BLaER1 treated with 17β-estradiol and CSF1 and Interleukin-3, amounts not matched to agents 10 nM and 100 nM (cell line): ENCODE results near the gene PLA2G4D.

Source experiments
- H3K27ac ChIP-seq, 11 experiments: shearing (Covaris generic); formaldehyde crosslinking; 2 replicates each; pipeline ENCODE4 v1.8.1; 2022
- H3K27me3 ChIP-seq, 11 experiments: shearing (Covaris generic); formaldehyde crosslinking; 2 replicates each; pipeline ENCODE4 v1.8.1; 2022
- H3K36me3 ChIP-seq, 11 experiments: shearing (Covaris generic); formaldehyde crosslinking; 2 replicates each; pipeline ENCODE4 v1.8.1; 2022
- H3K4me1 ChIP-seq, 10 experiments: shearing (Covaris generic); formaldehyde crosslinking; 2 replicates each; pipeline ENCODE4 v1.8.1; 2022
- H3K4me2 ChIP-seq, 11 experiments: shearing (Covaris generic); formaldehyde crosslinking; 2 replicates each; pipeline ENCODE4 v1.8.1; 2022
- H3K4me3 ChIP-seq, 10 experiments: shearing (Covaris generic); formaldehyde crosslinking; 2 replicates each; pipeline ENCODE4 v1.8.1; 2022
- H3K9ac ChIP-seq, 11 experiments: shearing (Covaris generic); formaldehyde crosslinking; 2 replicates each; pipeline ENCODE4 v1.8.1; 2022
- H3K9me3 ChIP-seq, 11 experiments: shearing (Covaris generic); formaldehyde crosslinking; replicated peaks in 1 of 11; 2 replicates each; pipeline ENCODE4 v1.8.1; 2022
- H4K20me1 ChIP-seq, 11 experiments: shearing (Covaris generic); formaldehyde crosslinking; 2 replicates each; pipeline ENCODE4 v1.8.1; 2022
- Cebpa-rat ChIP-seq, 11 experiments: shearing (Covaris generic); IDR thresholded peaks; 2 replicates each; pipeline ENCODE4 v1.8.1; 2022

PLA2G4D gene

DNA sequence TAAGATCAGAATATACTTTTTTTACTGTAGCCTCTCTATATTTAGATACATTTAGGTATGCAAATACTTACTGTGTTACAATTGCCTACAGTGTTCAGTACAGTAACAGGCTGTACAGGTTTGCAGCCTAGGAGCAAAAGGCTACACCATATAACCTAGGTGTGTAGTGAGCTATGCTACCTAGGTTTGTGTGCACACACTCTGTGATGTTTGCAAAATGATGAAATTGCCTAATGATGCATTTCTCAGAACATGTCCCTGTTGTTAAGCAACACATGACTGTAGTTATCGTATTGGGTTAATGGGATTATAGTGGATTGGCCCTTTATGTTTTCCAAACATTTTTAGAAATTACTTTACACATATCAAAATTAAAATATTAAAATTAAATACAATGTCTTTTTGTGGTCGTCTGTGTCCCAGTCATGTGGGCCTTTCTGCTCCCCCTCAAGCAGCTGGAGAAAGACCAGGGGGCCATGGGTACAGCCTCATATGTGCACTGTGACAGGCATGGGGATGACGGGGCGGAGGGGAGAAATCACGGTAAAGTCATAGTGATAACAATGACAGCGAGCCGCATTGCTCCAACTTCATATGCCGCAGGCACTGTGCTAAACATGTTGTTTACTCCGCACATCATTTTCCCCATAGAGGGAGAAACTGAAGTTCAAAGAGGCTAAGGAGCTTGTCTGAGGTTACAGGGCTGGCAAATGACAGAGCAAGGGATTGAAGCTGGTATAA lies 46.1 kb downstream of the PLA2G4D start:
- H3K9me3 ChIP-seq, result no peaks in the 10 kb centered on the region
- no peak for TF ChIP-seq Cebpa-rat (IDR thresholded peaks at IDR 0.05)
- H3K4me2 ChIP-seq, result no peak overlapping the region
- H3K27ac ChIP-seq, result no peak overlapping the region
- no peaks in the 10 kb centered on the region for H4K20me1 ChIP-seq
- no peaks in the 10 kb centered on the region for H3K27me3 ChIP-seq
- H3K4me3 ChIP-seq, result no peak overlapping the region
- H3K9ac ChIP-seq, result no peak overlapping the region
- peaks cover 0 to 7% (median 0%) of the 10 kb centered on the region in 10 experiments; a peak in 5 of 20 replicates for H3K4me1 ChIP-seq
- no peaks in the 10 kb centered on the region for H3K36me3 ChIP-seq

DNA sequence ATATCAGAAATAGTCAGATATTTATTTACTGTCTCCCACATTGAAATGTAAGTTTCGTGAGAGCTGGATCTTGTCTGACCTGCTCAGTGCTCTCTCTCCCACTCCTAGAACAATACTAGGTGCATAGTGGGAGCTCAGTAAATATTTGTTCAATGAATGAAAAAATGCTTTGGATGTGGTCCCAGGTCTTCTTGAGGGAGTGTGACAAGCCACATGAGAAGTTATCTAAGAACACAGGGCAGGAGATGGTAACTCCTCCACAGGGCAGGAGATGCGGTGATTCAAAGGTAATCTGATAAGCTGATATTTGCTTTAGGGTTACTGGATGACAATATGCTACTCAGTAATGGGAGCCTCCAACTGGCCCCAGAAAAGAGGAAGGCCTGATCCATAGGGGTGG lies 47.8 kb downstream of the PLA2G4D start:
- Histone ChIP-seq H3K9me3 (no peaks in the 10 kb centered on the region), H3K4me2 (no peak overlapping the region), H3K4me3 (no peak overlapping the region), H3K27ac (no peak overlapping the region), H4K20me1 (no peaks in the 10 kb centered on the region), H3K9ac (no peak overlapping the region), H3K4me1 (peaks cover 0 to 10% (median 0%) of the 10 kb centered on the region in 10 experiments; a peak in 6 of 20 replicates), H3K27me3 (no peaks in the 10 kb centered on the region), H3K36me3 (no peaks in the 10 kb centered on the region)
- no peak for TF ChIP-seq Cebpa-rat (IDR thresholded peaks at IDR 0.05)

DNA sequence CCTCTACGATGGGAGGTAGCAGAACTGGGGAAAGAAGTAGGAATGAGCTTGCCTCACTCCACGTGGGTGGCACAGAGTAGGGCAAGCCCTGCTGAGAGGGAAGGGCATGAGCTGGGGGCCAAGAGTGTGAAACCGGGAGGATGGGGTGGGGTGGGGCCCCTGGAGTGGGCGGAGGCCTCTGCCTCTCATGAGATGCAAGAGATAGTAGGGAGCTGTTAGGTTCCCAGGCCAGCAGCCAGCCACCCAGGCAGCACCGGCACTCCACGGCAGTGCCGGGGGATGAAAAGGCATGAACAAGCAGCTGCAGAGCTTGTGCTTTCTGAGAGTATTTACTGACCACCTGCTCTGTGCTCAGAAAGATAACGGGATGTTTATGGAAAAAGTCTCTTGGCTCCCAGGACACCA lies 49.1 kb downstream of the PLA2G4D start:
- TF ChIP-seq Cebpa-rat (IDR thresholded peaks at IDR 0.05), result no peak
- Histone ChIP-seq H4K20me1 (no peaks in the 10 kb centered on the region), H3K27me3 (no peaks in the 10 kb centered on the region), H3K4me3 (no peak overlapping the region), H3K36me3 (no peaks in the 10 kb centered on the region), H3K4me2 (peak overlapping the region in 3 of 11 experiments; percentile 36 to 44 (median 38); a peak in 4 of 22 replicates), H3K9me3 (no peaks in the 10 kb centered on the region), H3K9ac (no peak overlapping the region), H3K4me1 (peaks cover 0 to 14% (median 0%) of the 10 kb centered on the region in 10 experiments; a peak in 6 of 20 replicates), H3K27ac (no peak overlapping the region)

- TF ChIP-seq Cebpa-rat (IDR thresholded peaks at IDR 0.05), result no peak
- Histone ChIP-seq H3K9me3 (0 out of 22 replicates have a peak, but pooled peaks cover 0 to under 1% (median 0%) of the 10 kb centered on the region in 11 experiments), H3K27ac (no peak overlapping the region), H3K4me1 (peaks cover 0 to 15% (median under 1%) of the 10 kb centered on the region in 10 experiments; a peak in 11 of 20 replicates), H3K27me3 (no peaks in the 10 kb centered on the region), H3K9ac (no peak overlapping the region), H3K4me2 (no peak overlapping the region), H3K36me3 (no peaks in the 10 kb centered on the region), H3K4me3 (no peak overlapping the region), H4K20me1 (no peaks in the 10 kb centered on the region)
Measured at GRCh38 chr15:42042602-42043400, 51.6 kb downstream of the PLA2G4D start.

DNA sequence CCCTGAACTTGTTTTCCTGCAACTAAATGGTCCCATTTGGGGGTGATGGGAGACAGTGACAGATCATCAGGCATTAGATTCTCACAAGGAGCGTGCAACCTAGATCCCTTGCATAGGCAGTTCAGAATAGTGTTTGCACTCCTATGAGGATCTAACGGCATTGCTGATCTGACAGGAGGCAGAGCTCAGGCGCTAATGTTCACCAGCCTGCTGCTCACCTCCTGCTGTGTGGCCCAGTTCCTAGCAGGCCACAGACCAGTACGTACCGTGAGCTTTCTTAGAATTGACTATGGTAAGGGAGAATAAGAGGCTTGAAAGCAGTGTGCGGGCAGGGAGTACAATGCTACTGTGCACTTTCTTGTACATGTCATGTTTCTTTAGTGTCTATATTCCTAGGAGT lies 56.0 kb downstream of the PLA2G4D start:
- no peak for TF ChIP-seq Cebpa-rat (IDR thresholded peaks at IDR 0.05)
- Histone ChIP-seq H3K4me3 (no peak overlapping the region), H3K9me3 (peaks cover 0 to 18% (median 0%) of the 10 kb centered on the region in 11 experiments; a peak in 1 of 22 replicates)

GRCh38 chr15:42037656-42038055 lies 56.7 kb downstream of the PLA2G4D start:
- Histone ChIP-seq H3K4me2 (peak overlapping the region in 8 of 11 experiments; percentile 83 to 97 (median 87); a peak in 11 of 22 replicates), H3K9ac (no peak overlapping the region), H4K20me1 (no peaks in the 10 kb centered on the region), H3K27me3 (no peaks in the 10 kb centered on the region), H3K4me1 (peaks cover 41 to 59% (median 52%) of the 10 kb centered on the region in 10 experiments), H3K27ac (peak overlapping the region in 7 of 11 experiments; percentile 67 to 85 (median 79); a peak in 9 of 22 replicates), H3K4me3 (no peak overlapping the region), H3K9me3 (peaks cover 0 to 18% (median 0%) of the 10 kb centered on the region in 11 experiments; a peak in 1 of 22 replicates), H3K36me3 (no peaks in the 10 kb centered on the region)
- TF ChIP-seq Cebpa-rat (IDR thresholded peaks at IDR 0.05), result no peak

More for the DNA sequence above, 56.0 kb downstream of the PLA2G4D start:
- no peaks in the 10 kb centered on the region for H3K36me3 ChIP-seq
- H3K4me2 ChIP-seq, result no peak overlapping the region
- H4K20me1 ChIP-seq, result no peaks in the 10 kb centered on the region
- peaks cover 34 to 52% (median 45%) of the 10 kb centered on the region in 10 experiments for H3K4me1 ChIP-seq
- no peaks in the 10 kb centered on the region for H3K27me3 ChIP-seq
- no peak overlapping the region for H3K27ac ChIP-seq
- no peak overlapping the region for H3K9ac ChIP-seq

GRCh38 chr15:42036966-42037365 lies 57.4 kb downstream of the PLA2G4D start:
- Histone ChIP-seq H3K4me2 (peak overlapping the region; percentile 82 to 97 (median 87); a peak in 20 of 22 replicates), H3K4me1 (peaks cover 44 to 63% (median 55%) of the 10 kb centered on the region in 10 experiments), H4K20me1 (no peaks in the 10 kb centered on the region), H3K36me3 (no peaks in the 10 kb centered on the region), H3K27ac (peak overlapping the region in 10 of 11 experiments; percentile 35 to 85 (median 76); a peak in 19 of 22 replicates), H3K9ac (peak overlapping the region in 4 of 11 experiments; percentile 37 to 63 (median 50); a peak in 5 of 22 replicates), H3K27me3 (no peaks in the 10 kb centered on the region), H3K9me3 (peaks cover 0 to 25% (median 0%) of the 10 kb centered on the region in 11 experiments; a peak in 2 of 22 replicates), H3K4me3 (no peak overlapping the region)
- no peak for TF ChIP-seq Cebpa-rat (IDR thresholded peaks at IDR 0.05)

- no peak for TF ChIP-seq Cebpa-rat (IDR thresholded peaks at IDR 0.05)
- peaks cover 0 to 31% (median 0%) of the 10 kb centered on the region in 11 experiments; a peak in 2 of 22 replicates for H3K9me3 ChIP-seq
- no peaks in the 10 kb centered on the region for H3K36me3 ChIP-seq
- H3K4me1 ChIP-seq, result peaks cover 44 to 57% (median 54%) of the 10 kb centered on the region in 10 experiments
- peak overlapping the region; percentile 82 to 97 (median 87) for H3K4me2 ChIP-seq
- H3K27ac ChIP-seq, result peak overlapping the region in 10 of 11 experiments; percentile 35 to 85 (median 76); a peak in 21 of 22 replicates
- H3K9ac ChIP-seq, result peak overlapping the region in 9 of 11 experiments; percentile 23 to 63 (median 42); a peak in 13 of 22 replicates
- no peaks in the 10 kb centered on the region for H3K27me3 ChIP-seq
- H3K4me3 ChIP-seq, result peak overlapping the region in 5 of 10 experiments; percentile 12 to 46 (median 41); a peak in 4 of 20 replicates
- no peaks in the 10 kb centered on the region for H4K20me1 ChIP-seq
Measured at GRCh38 chr15:42036112-42036905, 58.1 kb downstream of the PLA2G4D start.
